Measurements from ENCODE around the gene MAP1B. TPM values are rescaled to one million over a fixed set of nuclear protein-coding genes. Genes with fewer than 3 reads are reported as not detected.

MAP1B gene
- polyA plus RNA-seq, 1 experiment = 55.3 TPM

DNA sequence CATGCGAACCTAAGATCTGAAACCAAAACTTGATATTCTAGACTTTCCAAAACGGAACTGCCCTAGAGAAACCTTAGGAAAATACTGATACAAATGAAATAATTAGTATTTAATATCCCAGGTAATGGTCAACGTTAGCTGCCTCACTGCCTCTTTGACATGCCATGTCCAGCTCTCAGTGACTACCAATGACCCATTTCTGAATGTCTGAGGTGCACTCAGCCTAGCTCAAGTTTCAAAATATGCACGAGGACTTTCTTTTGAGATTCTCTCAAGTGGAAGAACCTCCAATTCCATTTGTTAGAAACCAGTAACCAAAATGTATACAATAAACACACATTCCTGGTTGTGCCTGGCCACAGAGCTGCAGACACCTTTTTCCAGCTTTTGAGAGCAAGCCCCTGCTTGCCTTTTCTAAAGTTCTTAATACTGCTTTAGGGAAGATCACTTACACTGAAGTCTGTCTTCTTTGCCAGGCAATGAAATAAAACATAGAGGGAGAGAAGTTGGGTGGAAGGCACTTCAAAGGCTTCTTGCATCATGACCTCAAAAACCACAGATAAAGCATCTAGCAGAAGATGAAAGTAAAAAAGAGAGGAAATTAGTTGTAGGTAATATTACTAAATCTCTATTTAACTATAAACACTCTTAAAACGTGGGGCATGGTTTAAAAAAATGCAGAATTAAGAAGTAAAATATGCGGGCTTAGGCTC is 124.9 kb downstream of the MAP1B start:
- no peak for DNase-seq (ENCODE audit: low read depth, low spot score)
- Histone ChIP-seq H3K4me3 (ENCODE audit: low read depth, low read length) (no peak overlapping the region), H3K27me3 (ENCODE audit: control insufficient read depth, insufficient read depth, low read length) (no peaks in the 10 kb centered on the region), H3K9me3 (ENCODE audit: control insufficient read depth, insufficient read depth, low read length) (no peaks in the 10 kb centered on the region), H3K27ac (ENCODE audit: low read depth, low read length) (no peak overlapping the region)
- CTCF ChIA-PET = no interaction called here
- TF ChIP-seq, protein P1, sequence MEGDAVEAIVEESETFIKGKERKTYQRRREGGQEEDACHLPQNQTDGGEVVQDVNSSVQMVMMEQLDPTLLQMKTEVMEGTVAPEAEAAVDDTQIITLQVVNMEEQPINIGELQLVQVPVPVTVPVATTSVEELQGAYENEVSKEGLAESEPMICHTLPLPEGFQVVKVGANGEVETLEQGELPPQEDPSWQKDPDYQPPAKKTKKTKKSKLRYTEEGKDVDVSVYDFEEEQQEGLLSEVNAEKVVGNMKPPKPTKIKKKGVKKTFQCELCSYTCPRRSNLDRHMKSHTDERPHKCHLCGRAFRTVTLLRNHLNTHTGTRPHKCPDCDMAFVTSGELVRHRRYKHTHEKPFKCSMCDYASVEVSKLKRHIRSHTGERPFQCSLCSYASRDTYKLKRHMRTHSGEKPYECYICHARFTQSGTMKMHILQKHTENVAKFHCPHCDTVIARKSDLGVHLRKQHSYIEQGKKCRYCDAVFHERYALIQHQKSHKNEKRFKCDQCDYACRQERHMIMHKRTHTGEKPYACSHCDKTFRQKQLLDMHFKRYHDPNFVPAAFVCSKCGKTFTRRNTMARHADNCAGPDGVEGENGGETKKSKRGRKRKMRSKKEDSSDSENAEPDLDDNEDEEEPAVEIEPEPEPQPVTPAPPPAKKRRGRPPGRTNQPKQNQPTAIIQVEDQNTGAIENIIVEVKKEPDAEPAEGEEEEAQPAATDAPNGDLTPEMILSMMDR (IDR thresholded peaks at IDR 0.05; ENCODE audit: low read depth, low read length) = no peak
- POLR2A ChIA-PET = interaction anchor here (0.8 kb wide), 1 partner anchor 10 kb away, joined by 3 read pairs; no protein-coding TSS in a partner anchor

DNA sequence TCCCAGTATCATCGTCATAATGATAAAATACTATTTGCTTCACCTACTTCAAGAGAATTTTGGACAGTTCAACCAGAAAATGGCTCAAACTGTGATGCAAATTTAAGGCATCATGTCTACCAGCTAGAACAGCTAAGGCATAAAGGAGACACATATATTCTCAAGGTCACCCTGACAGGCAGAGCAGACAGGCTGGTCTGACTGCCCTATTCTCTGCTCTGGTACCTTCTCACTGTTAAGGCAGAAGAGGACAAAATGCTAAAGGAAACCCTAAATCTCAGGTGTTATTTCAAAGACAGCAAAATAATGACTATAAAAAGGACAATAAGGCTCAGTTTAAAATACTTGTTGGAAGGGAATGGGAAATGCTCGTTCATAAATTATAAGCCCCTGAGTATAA is 125.6 kb downstream of the MAP1B start:
- DNase-seq (ENCODE audit: low read depth, low spot score) = no peak
- ChIA-PET POLR2A (interaction anchor here (0.8 kb wide), 1 partner anchor 9 kb away, joined by 3 read pairs; no protein-coding TSS in a partner anchor), CTCF (interaction anchor here (2.6 kb wide), 1 partner anchor 12 kb away, joined by 12 read pairs; no protein-coding TSS in a partner anchor)

DNA sequence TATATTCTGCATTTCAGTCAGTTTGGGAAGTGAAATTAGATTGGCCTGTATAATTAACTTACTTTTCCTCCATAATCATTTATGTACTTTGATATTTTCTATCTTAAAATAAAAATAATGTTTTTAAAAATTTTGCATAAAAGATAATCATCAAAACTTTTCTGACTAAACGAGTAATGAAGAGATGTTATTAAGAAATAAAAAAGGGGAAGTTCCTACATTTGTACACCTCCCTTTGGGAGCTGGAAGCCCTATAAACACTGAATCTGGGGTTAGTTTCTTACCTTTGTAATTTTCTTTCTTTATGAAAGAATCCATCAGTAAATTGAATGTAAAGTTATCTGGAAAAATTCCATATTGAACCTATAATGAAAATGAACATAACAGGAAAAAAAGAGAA is 126.6 kb downstream of the MAP1B start:
- Histone ChIP-seq H3K4me3 (ENCODE audit: low read depth, low read length) (no peak overlapping the region), H3K27ac (ENCODE audit: low read depth, low read length) (no peak overlapping the region), H3K27me3 (ENCODE audit: control insufficient read depth, insufficient read depth, low read length) (no peaks in the 10 kb centered on the region), H3K9me3 (ENCODE audit: control insufficient read depth, insufficient read depth, low read length) (no peaks in the 10 kb centered on the region)
- TF ChIP-seq, protein P1 (IDR thresholded peaks at IDR 0.05; ENCODE audit: low read depth, low read length) = no peak
- no peak for DNase-seq (ENCODE audit: low read depth, low spot score)
- POLR2A ChIA-PET = no interaction called here
- CTCF ChIA-PET = interaction anchor here (2.6 kb wide), 1 partner anchor 11 kb away, joined by 12 read pairs; no protein-coding TSS in a partner anchor

More for the DNA sequence above, 125.6 kb downstream of the MAP1B start:
- Histone ChIP-seq H3K27ac (ENCODE audit: low read depth, low read length) (no peak overlapping the region), H3K4me3 (ENCODE audit: low read depth, low read length) (no peak overlapping the region), H3K9me3 (ENCODE audit: control insufficient read depth, insufficient read depth, low read length) (no peaks in the 10 kb centered on the region), H3K27me3 (ENCODE audit: control insufficient read depth, insufficient read depth, low read length) (no peaks in the 10 kb centered on the region)
- TF ChIP-seq, protein P1 (IDR thresholded peaks at IDR 0.05; ENCODE audit: low read depth, low read length) = no peak

DNA sequence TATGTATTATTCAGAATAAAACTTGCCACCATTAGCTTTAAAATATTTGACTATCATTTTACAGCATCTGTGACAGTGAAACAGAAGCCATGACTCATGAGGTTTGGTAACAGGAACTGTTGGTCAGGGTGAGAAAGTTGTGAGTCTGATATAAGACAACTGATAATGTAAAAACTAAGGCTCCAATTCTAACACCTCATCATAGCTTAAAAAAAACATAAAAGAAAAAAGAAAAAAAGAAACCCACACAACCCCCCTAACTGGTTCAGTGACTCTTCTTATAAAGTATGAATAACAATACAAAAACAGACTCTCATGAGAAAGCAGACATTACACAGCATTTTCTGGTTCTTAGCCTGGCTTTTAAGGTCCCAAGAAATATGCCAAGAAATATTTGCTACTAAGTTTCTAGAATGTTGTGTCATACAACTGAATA is 127.0 kb downstream of the MAP1B start:
- TF ChIP-seq, protein P1 (IDR thresholded peaks at IDR 0.05; ENCODE audit: low read depth, low read length) = no peak
- no peak for DNase-seq (ENCODE audit: low read depth, low spot score)
- ChIA-PET CTCF (interaction anchor here (2.1 to 2.6 kb wide), 2 partner anchors 11 to 74 kb away, joined by 7 to 12 read pairs; no protein-coding TSS in a partner anchor), POLR2A (no interaction called here)
- Histone ChIP-seq H3K27me3 (ENCODE audit: control insufficient read depth, insufficient read depth, low read length) (no peaks in the 10 kb centered on the region), H3K4me3 (ENCODE audit: low read depth, low read length) (no peak overlapping the region), H3K27ac (ENCODE audit: low read depth, low read length) (no peak overlapping the region), H3K9me3 (ENCODE audit: control insufficient read depth, insufficient read depth, low read length) (no peaks in the 10 kb centered on the region)

DNA sequence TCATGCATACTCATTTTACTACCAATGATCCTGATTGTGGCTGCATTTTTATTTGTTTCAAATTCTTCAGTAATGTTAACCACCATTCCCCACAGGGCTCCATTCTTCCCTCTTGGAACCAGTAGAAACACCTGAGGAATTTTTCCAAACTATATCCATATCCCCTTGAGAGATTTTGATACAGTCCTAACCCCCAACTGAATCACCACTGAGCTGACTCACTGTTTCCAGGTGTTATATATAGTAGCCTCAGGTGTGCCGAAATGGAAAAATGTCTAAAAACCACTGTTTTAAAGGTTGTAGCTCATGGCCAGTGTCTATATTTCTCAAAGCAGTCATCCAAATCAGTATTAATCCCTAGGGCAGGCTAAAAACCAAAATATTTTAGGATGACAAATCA is 127.6 kb downstream of the MAP1B start:
- ChIA-PET POLR2A (no interaction called here), CTCF (interaction anchor here (2.1 to 2.6 kb wide), 2 partner anchors 10 to 73 kb away, joined by 7 to 12 read pairs; no protein-coding TSS in a partner anchor)
- H3K4me3 ChIP-seq (ENCODE audit: low read depth, low read length) = no peak overlapping the region
- DNase-seq (ENCODE audit: low read depth, low spot score) = no peak
- TF ChIP-seq, protein P1 (IDR thresholded peaks at IDR 0.05; ENCODE audit: low read depth, low read length) = no peak
- H3K27me3 ChIP-seq (ENCODE audit: control insufficient read depth, insufficient read depth, low read length) = no peaks in the 10 kb centered on the region
- H3K9me3 ChIP-seq (ENCODE audit: control insufficient read depth, insufficient read depth, low read length) = no peaks in the 10 kb centered on the region
- no peak overlapping the region for H3K27ac ChIP-seq (ENCODE audit: low read depth, low read length)

Measured in AG04450 (cell line).